ENCODE results near the gene WDR7. TPM values are rescaled to one million over a fixed set of nuclear protein-coding genes. Genes with fewer than 3 reads are reported as not detected.

Gene WDR7
- total RNA-seq, 4 donors from 2014 or later = 22.6 to 39.0 (median 31.2) TPM

DNA sequence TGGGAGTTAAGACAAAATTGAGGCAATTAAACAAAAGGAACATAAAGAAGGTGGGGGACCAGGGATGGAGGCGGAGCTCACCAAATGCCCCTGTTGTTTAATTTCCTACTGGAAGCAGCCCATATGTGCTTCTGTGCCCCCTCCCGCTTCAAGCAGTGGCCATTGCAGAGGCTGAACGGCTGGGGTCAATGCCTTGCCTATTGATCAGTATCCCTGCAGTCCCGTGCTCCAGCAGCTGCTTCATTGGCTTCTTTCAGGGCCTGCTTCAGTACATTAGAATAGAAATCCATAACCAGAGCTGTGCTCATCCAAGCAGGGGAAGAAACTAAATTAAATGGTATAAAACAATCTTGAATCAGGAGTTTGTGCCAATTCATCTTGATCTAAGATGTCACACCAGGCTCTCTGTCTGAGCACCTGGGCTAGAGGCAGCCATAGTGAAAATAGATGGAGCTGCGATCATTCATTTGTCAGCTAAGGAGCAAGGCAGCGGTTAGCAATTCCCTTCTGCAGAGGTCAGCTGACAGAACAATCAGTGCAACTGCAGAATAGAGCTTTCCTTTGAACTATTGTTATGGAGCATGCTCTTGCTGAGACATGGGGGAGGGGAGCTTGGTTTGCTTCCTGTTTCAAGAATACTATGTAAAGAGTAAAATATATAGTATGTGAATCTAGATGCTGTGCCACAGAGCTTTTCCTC lies 222.4 kb downstream of the WDR7 start:
- TF ChIP-seq EP300 (IDR thresholded peaks at IDR 0.05) (no peak), CTCF (IDR thresholded peaks at IDR 0.05) (no peak), POLR2A (IDR thresholded peaks at IDR 0.05) (no peak)
- no peak for DNase-seq (ENCODE audit: low spot score in 2 of 2)
- no peak overlapping the region for H3K27ac ChIP-seq
- 55 to 61% methylated on average over 6 of the region's 6 CpGs for WGBS, 2 donors
- no peak overlapping the region for H3K4me3 ChIP-seq
- H3K27me3 ChIP-seq = no peaks in the 10 kb centered on the region
- H3K36me3 ChIP-seq = no peaks in the 10 kb centered on the region
- H3K4me1 ChIP-seq = peaks cover 0 to 7% (median 0%) of the 10 kb centered on the region in 4 donors
- H3K9me3 ChIP-seq = no peaks in the 10 kb centered on the region

DNA sequence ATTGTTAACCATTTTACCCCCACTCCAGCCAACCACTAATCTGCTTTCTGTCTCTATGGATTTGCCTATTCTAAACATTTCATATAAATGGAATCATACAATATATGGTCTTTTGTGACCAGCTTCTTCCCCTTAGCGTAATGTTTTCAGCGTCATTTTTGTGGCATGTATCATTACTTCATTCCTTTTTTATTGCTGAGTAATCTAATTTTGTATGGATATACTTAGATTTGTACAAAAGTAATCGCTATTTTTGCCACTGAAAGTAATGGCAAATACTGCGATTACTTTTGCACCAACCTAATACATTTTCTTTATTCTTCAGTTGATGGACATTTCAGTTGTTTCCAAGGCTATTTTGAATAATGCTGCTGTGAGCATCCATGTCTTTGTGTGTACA lies 227.6 kb downstream of the WDR7 start:
- Histone ChIP-seq H3K36me3 (no peaks in the 10 kb centered on the region), H3K4me3 (no peak overlapping the region), H3K27ac (no peak overlapping the region), H3K27me3 (no peaks in the 10 kb centered on the region), H3K4me1 (peaks cover 0 to 6% (median 0%) of the 10 kb centered on the region in 4 donors), H3K9me3 (no peaks in the 10 kb centered on the region)
- WGBS, 2 donors = 98 to 99% methylated on average over 4 of the region's 4 CpGs
- no peak for DNase-seq (ENCODE audit: low spot score in 2 of 2)
- TF ChIP-seq CTCF (IDR thresholded peaks at IDR 0.05) = no peak
- no peak for TF ChIP-seq POLR2A (IDR thresholded peaks at IDR 0.05)

DNA sequence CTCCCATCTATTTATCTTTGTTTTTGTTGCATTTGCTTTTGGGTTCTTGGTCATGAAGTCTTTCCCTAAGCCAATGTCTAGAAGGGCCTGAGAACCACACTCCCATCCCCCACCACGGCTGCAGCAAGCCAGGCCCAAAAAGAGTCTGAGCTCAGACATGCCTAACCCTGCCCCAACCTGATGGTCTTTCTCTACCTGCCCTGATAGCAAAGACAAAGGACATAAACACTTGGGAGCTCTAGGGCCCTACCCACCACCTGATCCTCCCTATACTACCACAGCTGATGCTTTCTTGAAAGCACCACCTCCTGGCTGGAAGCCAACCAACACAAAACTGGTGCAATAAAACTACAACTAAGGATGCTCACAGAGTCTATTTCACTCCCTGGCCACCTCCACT lies 233.4 kb downstream of the WDR7 start:
- DNase-seq (ENCODE audit: low spot score in 2 of 2) = no peak
- Histone ChIP-seq H3K9me3 (peaks cover 0 to 7% (median 0%) of the 10 kb centered on the region in 4 donors), H3K4me1 (peaks cover 0 to 6% (median 0%) of the 10 kb centered on the region in 4 donors), H3K36me3 (peaks cover 0 to 6% (median 0%) of the 10 kb centered on the region in 3 donors), H3K4me3 (no peak overlapping the region), H3K27ac (no peak overlapping the region), H3K27me3 (no peaks in the 10 kb centered on the region)
- WGBS, 2 donors = 96 to 100% methylated on average over 1 of the region's 1 CpG
- no peak for TF ChIP-seq CTCF (IDR thresholded peaks at IDR 0.05)
- TF ChIP-seq EP300 (IDR thresholded peaks at IDR 0.05) = no peak

DNA sequence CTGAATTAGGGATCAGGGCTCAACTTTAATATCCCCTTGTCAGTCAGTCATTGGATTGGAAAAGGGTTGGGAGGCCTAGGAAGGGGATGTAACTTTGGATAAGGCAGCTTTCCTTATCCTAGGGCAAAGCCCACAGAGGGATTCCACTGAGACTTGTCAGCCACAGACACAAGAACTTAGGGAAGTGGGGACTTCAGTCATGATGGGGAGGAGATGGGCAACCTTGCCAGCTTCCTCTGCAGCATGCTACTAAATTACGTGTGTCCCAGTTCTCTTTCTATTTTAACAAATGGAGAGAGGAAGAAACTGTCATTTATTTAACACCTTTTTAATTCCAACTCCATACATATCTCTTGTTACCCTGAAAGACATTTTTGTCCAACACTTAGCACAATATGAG lies 237.8 kb downstream of the WDR7 start:
- Histone ChIP-seq H3K27ac (no peak overlapping the region), H3K4me3 (no peak overlapping the region), H3K36me3 (peaks cover 0 to 6% (median 0%) of the 10 kb centered on the region in 3 donors), H3K27me3 (no peaks in the 10 kb centered on the region), H3K9me3 (peaks cover 0 to 7% (median 0%) of the 10 kb centered on the region in 4 donors), H3K4me1 (peaks cover 0 to 5% (median 0%) of the 10 kb centered on the region in 4 donors)
- TF ChIP-seq EP300 (IDR thresholded peaks at IDR 0.05) (no peak), CTCF (IDR thresholded peaks at IDR 0.05) (no peak), POLR2A (IDR thresholded peaks at IDR 0.05) (no peak)
- 77 to 91% methylated on average over 1 of the region's 1 CpG for WGBS, 2 donors
- DNase-seq (ENCODE audit: low spot score in 2 of 2) = no peak

- 83 to 88% methylated on average over 2 of the region's 2 CpGs for WGBS, 2 donors
- H3K9me3 ChIP-seq = peaks cover 0 to 7% (median 0%) of the 10 kb centered on the region in 4 donors
- DNase-seq (ENCODE audit: low spot score in 2 of 2) = no peak
- H3K36me3 ChIP-seq = peaks cover 0 to 3% (median 0%) of the 10 kb centered on the region in 3 donors
- peaks cover 0 to 5% (median 0%) of the 10 kb centered on the region in 4 donors for H3K4me1 ChIP-seq
- H3K4me3 ChIP-seq = no peak overlapping the region
- no peaks in the 10 kb centered on the region for H3K27me3 ChIP-seq
- no peak for TF ChIP-seq EP300 (IDR thresholded peaks at IDR 0.05)
- TF ChIP-seq CTCF (IDR thresholded peaks at IDR 0.05) = no peak
- no peak for TF ChIP-seq POLR2A (IDR thresholded peaks at IDR 0.05)
- no peak overlapping the region for H3K27ac ChIP-seq
Observed at GRCh38 chr18:56889621-56890020, 238.5 kb downstream of the WDR7 start.
